NCI-H82 treated with DMSO at 0.1 percent for 48 hours (cell line): ENCODE measurements around the gene DIS3L2.

ENCODE experiments used
- DNase-seq: peaks from one replicate; lab custom pipeline; 2025; ENCODE audit not compliant: unreplicated experiment; lab: John Stamatoyannopoulos, UW

DIS3L2 gene

GRCh38 chr2:232052591-232052990 lies 91.1 kb downstream of the DIS3L2 start:
- DNase-seq = no peak

GRCh38 chr2:232053777-232054176 lies 92.3 kb downstream of the DIS3L2 start:
- DNase-seq = no peak

- no peak for DNase-seq
Measured at GRCh38 chr2:232058063-232058877, 96.8 kb downstream of the DIS3L2 start.

- no peak for DNase-seq
Measured at GRCh38 chr2:232058931-232059330, 97.4 kb downstream of the DIS3L2 start.

- DNase-seq = no peak
Measured at GRCh38 chr2:232061265-232061664, 99.8 kb downstream of the DIS3L2 start.

GRCh38 chr2:232073026-232073425 lies 111.5 kb downstream of the DIS3L2 start:
- DNase-seq = no peak

- DNase-seq = no peak
Measured at GRCh38 chr2:232073699-232074098, 112.2 kb downstream of the DIS3L2 start.

- no peak for DNase-seq
Measured at GRCh38 chr2:232075080-232075479, 113.6 kb downstream of the DIS3L2 start.

GRCh38 chr2:232075859-232076258 lies 114.3 kb downstream of the DIS3L2 start:
- no peak for DNase-seq

GRCh38 chr2:232076272-232076671 lies 114.8 kb downstream of the DIS3L2 start:
- no peak for DNase-seq

GRCh38 chr2:232076736-232077135 lies 115.2 kb downstream of the DIS3L2 start:
- no peak for DNase-seq

GRCh38 chr2:232085164-232085563 lies 123.7 kb downstream of the DIS3L2 start:
- no peak for DNase-seq

- no peak for DNase-seq
Measured at GRCh38 chr2:232085826-232086425, 124.4 kb downstream of the DIS3L2 start.

- DNase-seq = peak; percentile 26
Measured at GRCh38 chr2:232088771-232089170, 127.3 kb downstream of the DIS3L2 start.

GRCh38 chr2:232094201-232094600 lies 132.7 kb downstream of the DIS3L2 start:
- no peak for DNase-seq

- DNase-seq = no peak
Measured at GRCh38 chr2:232094883-232095282, 133.4 kb downstream of the DIS3L2 start.

- DNase-seq = no peak
Measured at GRCh38 chr2:232097260-232097659, 135.7 kb downstream of the DIS3L2 start.

- DNase-seq = no peak
Measured at GRCh38 chr2:232097758-232098157, 136.2 kb downstream of the DIS3L2 start.

- no peak for DNase-seq
Measured at GRCh38 chr2:232102380-232102779, 140.9 kb downstream of the DIS3L2 start.

- DNase-seq = no peak
Measured at GRCh38 chr2:232103140-232103737, 141.7 kb downstream of the DIS3L2 start.

- DNase-seq = no peak
Measured at GRCh38 chr2:232104076-232104646, 142.6 kb downstream of the DIS3L2 start.

GRCh38 chr2:232111551-232111950 lies 150.0 kb downstream of the DIS3L2 start:
- DNase-seq = no peak
